ENCODE data around the gene KIAA0753. TPM values are rescaled to one million over a fixed set of nuclear protein-coding genes. Genes with fewer than 3 reads are reported as not detected.

Gene KIAA0753
- total RNA-seq, 1 donor from 2014 or later = 24.7 TPM

DNA sequence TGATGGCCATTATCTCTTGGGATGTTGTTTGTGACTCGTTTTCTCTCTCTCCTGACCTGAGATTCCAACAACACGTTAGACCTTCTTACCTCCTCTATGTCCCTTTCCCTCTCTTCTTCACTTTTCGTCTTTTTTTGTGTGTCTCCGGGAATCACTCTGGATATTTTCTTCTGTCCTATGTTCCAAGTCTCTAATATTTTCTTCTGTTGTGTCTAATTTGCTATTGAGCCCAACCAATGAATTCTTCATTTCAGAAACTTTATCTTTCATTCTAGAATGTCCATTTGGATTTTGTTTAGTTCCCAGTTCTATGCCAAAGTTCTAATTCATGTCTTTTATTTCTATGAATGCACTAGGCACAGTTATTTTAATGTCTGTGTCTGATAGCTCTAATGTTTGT, 57.1 kb downstream of the KIAA0753 start:
- H3K36me3 Mint-ChIP-seq (ENCODE audit: low read depth) = peaks cover 72% of the 10 kb centered on the region
- CTCF ChIA-PET = no interaction called here

DNA sequence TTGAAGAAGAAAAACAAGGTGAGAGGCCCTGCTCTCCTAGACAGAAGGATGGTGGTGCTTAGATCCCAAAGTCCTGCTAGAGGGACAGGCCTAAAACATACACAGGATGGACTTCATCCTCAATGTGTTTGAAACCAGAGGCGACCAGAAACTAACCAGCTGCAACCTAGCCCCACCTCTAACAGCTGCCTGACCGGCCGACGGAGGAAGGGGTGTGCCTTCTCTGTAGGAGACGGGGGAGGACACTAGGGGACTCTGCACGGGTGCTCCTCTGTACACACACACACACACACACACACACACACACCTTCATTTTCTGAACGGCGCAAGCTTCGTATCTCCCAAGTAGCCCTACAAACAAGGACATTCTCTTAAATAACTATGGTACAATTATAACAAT, 59.9 kb downstream of the KIAA0753 start:
- TF ChIP-seq, protein P1, sequence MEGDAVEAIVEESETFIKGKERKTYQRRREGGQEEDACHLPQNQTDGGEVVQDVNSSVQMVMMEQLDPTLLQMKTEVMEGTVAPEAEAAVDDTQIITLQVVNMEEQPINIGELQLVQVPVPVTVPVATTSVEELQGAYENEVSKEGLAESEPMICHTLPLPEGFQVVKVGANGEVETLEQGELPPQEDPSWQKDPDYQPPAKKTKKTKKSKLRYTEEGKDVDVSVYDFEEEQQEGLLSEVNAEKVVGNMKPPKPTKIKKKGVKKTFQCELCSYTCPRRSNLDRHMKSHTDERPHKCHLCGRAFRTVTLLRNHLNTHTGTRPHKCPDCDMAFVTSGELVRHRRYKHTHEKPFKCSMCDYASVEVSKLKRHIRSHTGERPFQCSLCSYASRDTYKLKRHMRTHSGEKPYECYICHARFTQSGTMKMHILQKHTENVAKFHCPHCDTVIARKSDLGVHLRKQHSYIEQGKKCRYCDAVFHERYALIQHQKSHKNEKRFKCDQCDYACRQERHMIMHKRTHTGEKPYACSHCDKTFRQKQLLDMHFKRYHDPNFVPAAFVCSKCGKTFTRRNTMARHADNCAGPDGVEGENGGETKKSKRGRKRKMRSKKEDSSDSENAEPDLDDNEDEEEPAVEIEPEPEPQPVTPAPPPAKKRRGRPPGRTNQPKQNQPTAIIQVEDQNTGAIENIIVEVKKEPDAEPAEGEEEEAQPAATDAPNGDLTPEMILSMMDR (IDR thresholded peaks at IDR 0.05) = no peak

More for the DNA sequence above, 57.1 kb downstream of the KIAA0753 start:
- Mint-ChIP-seq H3K9me3 (peaks cover 5% of the 10 kb centered on the region), H3K4me3 (no peak overlapping the region), H3K4me1 (no peaks in the 10 kb centered on the region), H3K27ac (no peak overlapping the region), H3K27me3 (no peaks in the 10 kb centered on the region)
- POLR2A ChIA-PET = no interaction called here
- DNase-seq = no peak
- TF ChIP-seq, protein P1 (IDR thresholded peaks at IDR 0.05) = no peak
- no peak for ATAC-seq (ENCODE audit: low read depth)
- intact Hi-C loops (cut with micrococcal nuclease) = no loop called here

DNA sequence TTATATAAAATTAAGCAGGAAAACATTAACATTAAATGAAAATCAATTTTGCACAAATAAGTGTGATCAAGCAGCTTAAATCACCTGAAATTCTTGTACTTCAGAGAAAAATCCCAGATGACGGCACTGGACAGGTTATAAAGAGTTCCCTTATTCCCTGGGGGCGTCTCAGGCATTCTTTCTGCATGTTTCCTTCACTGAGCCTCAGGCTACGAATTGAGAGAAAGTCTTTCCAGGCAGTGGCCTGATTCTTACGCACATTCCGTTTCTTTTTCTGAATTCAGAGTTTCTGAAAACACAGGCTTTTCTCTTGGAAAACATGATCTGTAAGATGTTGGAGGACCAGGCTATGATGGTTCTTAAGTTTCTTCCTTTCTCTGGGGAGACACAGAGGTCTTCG, 62.0 kb downstream of the KIAA0753 start:
- Mint-ChIP-seq H3K36me3 (ENCODE audit: low read depth) (peaks cover 42% of the 10 kb centered on the region), H3K4me3 (no peak overlapping the region), H3K27me3 (no peaks in the 10 kb centered on the region), H3K4me1 (peaks cover 29% of the 10 kb centered on the region), H3K27ac (no peak overlapping the region), H3K9me3 (no peaks in the 10 kb centered on the region)
- ChIA-PET POLR2A (no interaction called here), CTCF (no interaction called here)
- DNase-seq (no peak), ATAC-seq (ENCODE audit: low read depth) (no peak)
- intact Hi-C loops (cut with micrococcal nuclease) = no loop called here
- TF ChIP-seq, protein P1 (IDR thresholded peaks at IDR 0.05) = no peak

More for the DNA sequence above, 59.9 kb downstream of the KIAA0753 start:
- H3K27ac Mint-ChIP-seq = no peak overlapping the region
- H3K4me1 Mint-ChIP-seq = peaks cover 16% of the 10 kb centered on the region
- peaks cover 62% of the 10 kb centered on the region for H3K36me3 Mint-ChIP-seq (ENCODE audit: low read depth)
- POLR2A ChIA-PET = interaction anchor here (0.6 to 0.7 kb wide), 2 partner anchors 16 to 52 kb away, joined by 3 to 11 read pairs; no protein-coding TSS in a partner anchor
- H3K4me3 Mint-ChIP-seq = no peak overlapping the region
- H3K27me3 Mint-ChIP-seq = no peaks in the 10 kb centered on the region
- intact Hi-C loops (cut with micrococcal nuclease) = no loop called here
- ATAC-seq (ENCODE audit: low read depth) = no peak
- H3K9me3 Mint-ChIP-seq = peaks cover under 1% of the 10 kb centered on the region
- CTCF ChIA-PET = no interaction called here
- DNase-seq = no peak

DNA sequence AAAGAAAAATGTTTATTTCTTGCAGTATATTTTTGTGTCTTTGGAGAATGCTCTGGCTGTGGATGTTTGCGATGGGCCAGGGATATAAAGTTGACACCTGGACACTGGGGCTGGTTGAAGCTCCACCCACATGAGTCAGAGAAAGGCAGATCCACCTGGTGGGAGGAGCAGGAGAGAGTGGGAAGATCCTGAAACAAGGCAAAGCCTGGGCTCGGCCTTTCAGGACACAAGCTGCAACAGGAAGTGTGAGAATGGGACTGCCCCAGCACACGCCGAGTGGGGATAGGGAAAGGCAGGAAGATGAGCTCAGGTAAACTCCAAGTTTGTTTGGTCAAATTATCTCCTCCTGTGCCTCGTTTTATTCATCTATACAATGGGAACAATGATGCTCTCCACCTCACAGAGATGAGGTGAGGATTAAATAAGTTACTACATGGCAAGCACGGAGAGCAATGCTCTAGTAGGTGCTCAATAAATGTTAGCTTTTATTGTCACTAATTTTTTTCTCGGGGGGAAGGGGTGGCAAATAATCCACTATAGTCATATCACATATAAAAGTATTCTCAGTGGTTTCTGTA, 62.7 kb downstream of the KIAA0753 start:
- peaks cover 34% of the 10 kb centered on the region for H3K36me3 Mint-ChIP-seq (ENCODE audit: low read depth)
- intact Hi-C loops (cut with micrococcal nuclease) = no loop called here
- ATAC-seq (ENCODE audit: low read depth) (no peak), DNase-seq (no peak)
- TF ChIP-seq, protein P1 (IDR thresholded peaks at IDR 0.05) = no peak
- H3K4me3 Mint-ChIP-seq = no peak overlapping the region
- ChIA-PET POLR2A (no interaction called here), CTCF (no interaction called here)
- H3K9me3 Mint-ChIP-seq = no peaks in the 10 kb centered on the region
- peaks cover 29% of the 10 kb centered on the region for H3K4me1 Mint-ChIP-seq
- H3K27ac Mint-ChIP-seq = no peak overlapping the region
- H3K27me3 Mint-ChIP-seq = no peaks in the 10 kb centered on the region

DNA sequence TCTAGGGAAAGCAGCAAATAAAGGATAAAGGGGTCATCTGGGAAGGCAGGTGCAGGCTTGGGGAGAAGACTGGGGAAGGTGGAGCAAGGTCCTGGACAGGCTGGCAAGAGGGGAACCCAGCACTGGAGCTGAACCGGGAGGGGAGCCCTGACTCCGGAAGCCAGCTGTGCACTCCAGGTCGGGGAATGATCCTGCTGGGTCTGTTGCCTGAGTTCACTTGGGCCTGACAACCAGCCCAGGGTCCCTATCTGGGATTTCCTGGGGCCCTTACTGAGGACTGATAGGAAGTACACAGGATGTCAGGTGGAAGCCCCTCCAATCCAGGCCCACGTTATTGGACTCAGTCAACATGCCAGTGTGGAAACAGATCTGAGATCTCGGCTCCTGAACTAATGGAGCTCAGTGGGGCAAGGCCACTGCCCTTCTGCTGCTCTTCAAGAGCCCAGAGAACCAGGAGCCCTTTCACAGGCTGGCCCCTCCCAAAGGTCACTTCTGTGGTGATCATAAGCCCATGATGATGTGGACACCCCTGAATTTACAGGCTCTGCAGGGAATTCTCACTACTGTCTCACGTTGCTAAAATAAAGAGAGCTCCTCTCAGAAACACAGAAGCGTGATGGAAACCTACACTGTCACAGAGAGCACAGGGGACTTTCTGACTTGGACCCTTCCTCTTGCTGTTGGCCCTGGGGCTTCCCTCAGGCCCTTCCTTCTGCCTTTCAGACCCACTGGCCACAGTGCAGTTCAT, 64.3 kb downstream of the KIAA0753 start:
- ATAC-seq (ENCODE audit: low read depth) (no peak), DNase-seq (no peak)
- ChIA-PET CTCF (no interaction called here), POLR2A (no interaction called here)
- TF ChIP-seq, protein P1 (IDR thresholded peaks at IDR 0.05) = no peak
- H3K4me1 Mint-ChIP-seq = peaks cover 29% of the 10 kb centered on the region
- no peaks in the 10 kb centered on the region for H3K27me3 Mint-ChIP-seq
- no peaks in the 10 kb centered on the region for H3K9me3 Mint-ChIP-seq
- H3K4me3 Mint-ChIP-seq = no peak overlapping the region
- peaks cover 25% of the 10 kb centered on the region for H3K36me3 Mint-ChIP-seq (ENCODE audit: low read depth)
- intact Hi-C loops (cut with micrococcal nuclease) = no loop called here
- no peak overlapping the region for H3K27ac Mint-ChIP-seq

Data from activated B cell treated with CpG ODN at 0.5 μM for 24 hours (primary cell).